Panc1 (cell line): Measurements from ENCODE around the gene KAZN.

Source experiments
- CTCF ChIP-seq: fragments of 450-650 bp; IDR thresholded peaks from 2 replicates; pipeline ENCODE4 v1.5.1; 2017; ENCODE audit warnings: mild to moderate bottlenecking
- POLR2AphosphoS5 ChIP-seq: IDR thresholded peaks from 2 replicates; pipeline ENCODE4 v1.6.1; 2012; ENCODE audit warnings: mild to moderate bottlenecking, low read depth, low read length, moderate library complexity
- TCF7L2 ChIP-seq: IDR thresholded peaks from 2 replicates; pipeline ENCODE4 v1.6.1; 2011; ENCODE audit warnings: mild to moderate bottlenecking, low read depth, low read length, inconsistent platforms

- TF ChIP-seq CTCF (no peak), POLR2AphosphoS5 (no peak), TCF7L2 (no peak)
Measured at GRCh38 chr1:14962407-14962806, 363.9 kb downstream of the KAZN start.
